Measurements from ENCODE around the gene FAR2. TPM values are rescaled to one million over a fixed set of nuclear protein-coding genes. Genes with fewer than 3 reads are reported as not detected.

FAR2 gene
- total RNA-seq, 1 experiment from 2014 or later: 6.6 TPM

DNA sequence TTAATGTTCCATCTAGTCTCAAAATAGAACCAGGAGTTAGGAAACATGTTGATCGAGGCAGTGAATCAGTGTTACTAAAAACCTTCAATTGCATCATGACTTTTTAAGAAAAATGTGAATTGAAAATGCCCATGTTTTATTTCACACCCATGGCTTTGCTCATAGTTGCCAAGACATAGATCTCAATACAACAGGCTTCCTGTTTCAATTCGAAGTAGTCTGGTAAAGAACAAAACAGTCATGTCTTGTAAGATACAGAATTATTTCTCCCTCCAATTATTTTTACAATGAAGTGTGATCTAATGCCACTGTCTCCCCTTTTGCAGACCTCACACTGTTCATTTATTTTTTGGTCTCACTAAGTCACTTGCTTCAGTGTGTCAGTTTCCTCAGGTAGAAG lies 44.6 kb upstream of the FAR2 start:
- Histone ChIP-seq H3K4me1 (no peaks in the 10 kb centered on the region), H3K36me3 (ENCODE audit: control insufficient read depth, insufficient read depth, low read length) (no peaks in the 10 kb centered on the region), H3K9me3 (no peaks in the 10 kb centered on the region), H3K4me3 (ENCODE audit: low read depth, low read length) (no peak overlapping the region), H3K27me3 (replicated peaks; ENCODE audit: control insufficient read depth, insufficient read depth, low read length) (no peaks in the 10 kb centered on the region)
- Mint-ChIP-seq H3K27me3 (ENCODE audit: insufficient read depth, unreplicated experiment) (peaks cover 2% of the 10 kb centered on the region), H3K9me3 (ENCODE audit: unreplicated experiment) (peaks cover 17% of the 10 kb centered on the region), H3K27ac (ENCODE audit: unreplicated experiment) (no peak overlapping the region), H3K4me3 (ENCODE audit: unreplicated experiment) (no peak overlapping the region), H3K36me3 (ENCODE audit: insufficient read depth, unreplicated experiment) (no peaks in the 10 kb centered on the region), H3K4me1 (ENCODE audit: low read depth, unreplicated experiment) (no peaks in the 10 kb centered on the region)
- TF ChIP-seq, protein P1, sequence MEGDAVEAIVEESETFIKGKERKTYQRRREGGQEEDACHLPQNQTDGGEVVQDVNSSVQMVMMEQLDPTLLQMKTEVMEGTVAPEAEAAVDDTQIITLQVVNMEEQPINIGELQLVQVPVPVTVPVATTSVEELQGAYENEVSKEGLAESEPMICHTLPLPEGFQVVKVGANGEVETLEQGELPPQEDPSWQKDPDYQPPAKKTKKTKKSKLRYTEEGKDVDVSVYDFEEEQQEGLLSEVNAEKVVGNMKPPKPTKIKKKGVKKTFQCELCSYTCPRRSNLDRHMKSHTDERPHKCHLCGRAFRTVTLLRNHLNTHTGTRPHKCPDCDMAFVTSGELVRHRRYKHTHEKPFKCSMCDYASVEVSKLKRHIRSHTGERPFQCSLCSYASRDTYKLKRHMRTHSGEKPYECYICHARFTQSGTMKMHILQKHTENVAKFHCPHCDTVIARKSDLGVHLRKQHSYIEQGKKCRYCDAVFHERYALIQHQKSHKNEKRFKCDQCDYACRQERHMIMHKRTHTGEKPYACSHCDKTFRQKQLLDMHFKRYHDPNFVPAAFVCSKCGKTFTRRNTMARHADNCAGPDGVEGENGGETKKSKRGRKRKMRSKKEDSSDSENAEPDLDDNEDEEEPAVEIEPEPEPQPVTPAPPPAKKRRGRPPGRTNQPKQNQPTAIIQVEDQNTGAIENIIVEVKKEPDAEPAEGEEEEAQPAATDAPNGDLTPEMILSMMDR (IDR thresholded peaks at IDR 0.05; ENCODE audit: insufficient read depth in 1 of 2, low read depth in 1 of 2, low read length in 1 of 2, severe bottlenecking in 1 of 2, unreplicated experiment in 1 of 2): no peak
- ChIA-PET CTCF (no interaction called here), POLR2A (no interaction called here)
- no peak for DNase-seq
- intact Hi-C loops (cut with micrococcal nuclease; ENCODE audit: unreplicated experiment): no loop called here
- BruUV-seq (replicated peaks): no TSS peak

DNA sequence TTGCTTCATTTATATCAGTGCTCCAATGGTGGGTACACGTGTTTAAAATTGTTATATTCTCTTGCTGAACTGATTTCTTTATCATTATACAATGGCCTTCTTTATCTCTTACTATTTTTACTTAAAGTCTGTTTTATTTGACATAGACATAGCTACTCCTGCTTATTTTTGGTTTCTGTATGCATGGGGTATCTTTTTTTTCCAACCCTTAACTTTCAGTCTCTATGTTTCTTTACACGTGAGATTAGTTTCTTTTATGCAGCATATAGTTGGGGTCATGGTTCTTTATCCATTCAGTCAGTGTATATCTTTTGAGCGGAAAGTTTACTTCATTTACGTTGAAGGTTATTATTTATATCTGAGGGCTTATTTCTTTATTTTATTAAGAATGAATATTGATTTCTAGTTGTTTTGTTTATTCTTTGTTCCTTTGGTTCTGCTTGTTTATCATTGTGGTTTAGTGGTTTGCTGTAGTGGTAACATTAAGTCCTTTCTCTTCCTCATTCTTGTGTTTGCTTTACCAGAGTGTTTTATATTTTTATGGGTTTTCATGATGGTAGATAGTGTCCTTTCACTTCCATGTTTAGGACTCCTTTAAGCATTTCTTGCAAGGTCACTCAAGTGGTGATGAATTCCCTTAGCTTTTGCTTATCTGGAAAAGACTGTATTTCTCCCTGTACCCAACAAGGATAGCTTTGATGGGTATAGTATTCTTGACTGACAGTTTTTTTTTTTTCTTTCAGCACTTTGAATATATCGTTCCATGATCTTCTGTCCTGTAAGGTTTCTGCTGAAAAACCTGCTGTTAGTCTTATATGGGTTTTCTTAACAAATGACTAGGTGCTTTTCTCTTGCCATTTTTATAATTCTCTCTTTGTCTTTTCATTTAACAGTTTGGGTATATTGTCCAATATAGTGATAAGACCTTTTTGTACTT lies 38.3 kb upstream of the FAR2 start:
- POLR2A ChIA-PET: no interaction called here
- Histone ChIP-seq H3K4me1 (no peaks in the 10 kb centered on the region), H3K27me3 (replicated peaks; ENCODE audit: control insufficient read depth, insufficient read depth, low read length) (no peaks in the 10 kb centered on the region), H3K36me3 (ENCODE audit: control insufficient read depth, insufficient read depth, low read length) (no peaks in the 10 kb centered on the region), H3K9me3 (0 out of 2 replicates have a peak, but pooled peaks cover 12% of the 10 kb centered on the region), H3K4me3 (ENCODE audit: low read depth, low read length) (no peak overlapping the region)
- no peaks in the 10 kb centered on the region for H3K36me3 Mint-ChIP-seq (ENCODE audit: insufficient read depth, unreplicated experiment)
- peaks cover 51% of the 10 kb centered on the region for H3K9me3 Mint-ChIP-seq (ENCODE audit: unreplicated experiment)
- intact Hi-C loops (cut with micrococcal nuclease; ENCODE audit: unreplicated experiment): no loop called here
- no peak overlapping the region for H3K27ac Mint-ChIP-seq (ENCODE audit: unreplicated experiment)
- CTCF ChIA-PET: interaction anchor here (0.6 kb wide), 1 partner anchor 797 kb away, joined by 3 read pairs; no protein-coding TSS in a partner anchor
- H3K27me3 Mint-ChIP-seq (ENCODE audit: insufficient read depth, unreplicated experiment): peaks cover 2% of the 10 kb centered on the region
- no peak overlapping the region for H3K4me3 Mint-ChIP-seq (ENCODE audit: unreplicated experiment)
- BruUV-seq (replicated peaks): no TSS peak
- TF ChIP-seq, protein P1 (IDR thresholded peaks at IDR 0.05; ENCODE audit: insufficient read depth in 1 of 2, low read depth in 1 of 2, low read length in 1 of 2, severe bottlenecking in 1 of 2, unreplicated experiment in 1 of 2): no peak
- no peaks in the 10 kb centered on the region for H3K4me1 Mint-ChIP-seq (ENCODE audit: low read depth, unreplicated experiment)
- no peak for DNase-seq

DNA sequence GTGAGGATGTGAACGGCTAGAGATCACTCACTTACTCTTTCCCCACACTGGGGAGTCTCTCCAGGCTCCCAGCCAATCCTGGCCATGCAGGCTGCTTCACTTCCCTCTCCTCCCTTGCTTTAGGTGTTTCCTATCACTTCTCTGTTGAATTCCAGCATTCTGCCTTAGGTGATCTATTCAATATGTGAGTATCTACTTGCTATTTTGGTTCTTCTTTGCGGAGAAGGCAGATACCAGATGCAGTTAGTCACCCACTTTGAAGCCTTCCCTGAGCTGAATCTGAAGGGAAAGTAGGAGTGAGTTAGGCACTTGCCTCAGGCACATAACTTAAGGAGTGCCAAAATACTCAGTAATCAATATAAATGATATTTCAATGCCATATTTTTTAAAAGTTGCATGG lies 36.0 kb upstream of the FAR2 start:
- DNase-seq: no peak
- BruUV-seq (replicated peaks): no TSS peak
- H3K4me3 Mint-ChIP-seq (ENCODE audit: unreplicated experiment): no peak overlapping the region
- intact Hi-C loops (cut with micrococcal nuclease; ENCODE audit: unreplicated experiment): no loop called here
- CTCF ChIA-PET: no interaction called here
- H3K4me1 ChIP-seq: no peaks in the 10 kb centered on the region
- TF ChIP-seq, protein P1 (IDR thresholded peaks at IDR 0.05; ENCODE audit: insufficient read depth in 1 of 2, low read depth in 1 of 2, low read length in 1 of 2, severe bottlenecking in 1 of 2, unreplicated experiment in 1 of 2): no peak
- H3K36me3 ChIP-seq (ENCODE audit: control insufficient read depth, insufficient read depth, low read length): no peaks in the 10 kb centered on the region
- H3K9me3 Mint-ChIP-seq (ENCODE audit: unreplicated experiment): peaks cover 51% of the 10 kb centered on the region
- no peak overlapping the region for H3K27ac Mint-ChIP-seq (ENCODE audit: unreplicated experiment)
- H3K36me3 Mint-ChIP-seq (ENCODE audit: insufficient read depth, unreplicated experiment): no peaks in the 10 kb centered on the region
- H3K27me3 ChIP-seq (replicated peaks; ENCODE audit: control insufficient read depth, insufficient read depth, low read length): no peaks in the 10 kb centered on the region
- 0 out of 2 replicates have a peak, but pooled peaks cover 12% of the 10 kb centered on the region for H3K9me3 ChIP-seq
- H3K4me3 ChIP-seq (ENCODE audit: low read depth, low read length): no peak overlapping the region
- H3K4me1 Mint-ChIP-seq (ENCODE audit: low read depth, unreplicated experiment): no peaks in the 10 kb centered on the region
- POLR2A ChIA-PET: no interaction called here
- H3K27me3 Mint-ChIP-seq (ENCODE audit: insufficient read depth, unreplicated experiment): no peaks in the 10 kb centered on the region
